ENCODE data around the gene USF3.

The USF3 gene

GRCh38 chr3:113685956-113686721 is 10.3 kb downstream of the USF3 start:
- no peak overlapping the region for H3K4me3 ChIP-seq (ENCODE audit: low read depth, low read length, poor library complexity, severe bottlenecking)
- peaks cover 3% of the 10 kb centered on the region; the same call in 1 of the 2 replicates for H3K9me3 ChIP-seq (ENCODE audit: low read length)
- no peaks in the 10 kb centered on the region for H4K20me1 ChIP-seq (ENCODE audit: insufficient read depth, low read length)
- no peaks in the 10 kb centered on the region for H3K79me2 ChIP-seq (ENCODE audit: insufficient read depth, low read length)
- no peak overlapping the region for H2AFZ ChIP-seq (ENCODE audit: low read length)
- H3K9me2 ChIP-seq (ENCODE audit: low read depth, low read length), result no peaks in the 10 kb centered on the region
- TF ChIP-seq, protein P1, sequence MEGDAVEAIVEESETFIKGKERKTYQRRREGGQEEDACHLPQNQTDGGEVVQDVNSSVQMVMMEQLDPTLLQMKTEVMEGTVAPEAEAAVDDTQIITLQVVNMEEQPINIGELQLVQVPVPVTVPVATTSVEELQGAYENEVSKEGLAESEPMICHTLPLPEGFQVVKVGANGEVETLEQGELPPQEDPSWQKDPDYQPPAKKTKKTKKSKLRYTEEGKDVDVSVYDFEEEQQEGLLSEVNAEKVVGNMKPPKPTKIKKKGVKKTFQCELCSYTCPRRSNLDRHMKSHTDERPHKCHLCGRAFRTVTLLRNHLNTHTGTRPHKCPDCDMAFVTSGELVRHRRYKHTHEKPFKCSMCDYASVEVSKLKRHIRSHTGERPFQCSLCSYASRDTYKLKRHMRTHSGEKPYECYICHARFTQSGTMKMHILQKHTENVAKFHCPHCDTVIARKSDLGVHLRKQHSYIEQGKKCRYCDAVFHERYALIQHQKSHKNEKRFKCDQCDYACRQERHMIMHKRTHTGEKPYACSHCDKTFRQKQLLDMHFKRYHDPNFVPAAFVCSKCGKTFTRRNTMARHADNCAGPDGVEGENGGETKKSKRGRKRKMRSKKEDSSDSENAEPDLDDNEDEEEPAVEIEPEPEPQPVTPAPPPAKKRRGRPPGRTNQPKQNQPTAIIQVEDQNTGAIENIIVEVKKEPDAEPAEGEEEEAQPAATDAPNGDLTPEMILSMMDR (IDR thresholded peaks at IDR 0.05; ENCODE audit: low read length), result no peak
- TF ChIP-seq EZH2 (IDR thresholded peaks at IDR 0.05; ENCODE audit: borderline replicate concordance, low read length), result no peak
- no peak overlapping the region for H3K9ac ChIP-seq (ENCODE audit: low read length)
- no peaks in the 10 kb centered on the region for H3K27me3 ChIP-seq (ENCODE audit: insufficient read depth, low read length)
- H3K36me3 ChIP-seq (ENCODE audit: insufficient read depth, low read length), result peaks cover 6% of the 10 kb centered on the region; the same call in 1 of the 2 replicates
- H3K27ac ChIP-seq (ENCODE audit: low read depth, low read length, poor library complexity, severe bottlenecking), result no peak overlapping the region
- H3K4me1 ChIP-seq (ENCODE audit: insufficient read depth, low read length, severe bottlenecking), result no peaks in the 10 kb centered on the region
- no peaks in the 10 kb centered on the region for H3F3A ChIP-seq (ENCODE audit: insufficient read depth, low read length)
- no peak overlapping the region for H3K4me2 ChIP-seq (ENCODE audit: low read length)

- H3K27me3 ChIP-seq (ENCODE audit: insufficient read depth, low read length), result no peaks in the 10 kb centered on the region
- no peak for TF ChIP-seq EZH2 (IDR thresholded peaks at IDR 0.05; ENCODE audit: borderline replicate concordance, low read length)
- TF ChIP-seq, protein P1 (IDR thresholded peaks at IDR 0.05; ENCODE audit: low read length), result no peak
- no peaks in the 10 kb centered on the region for H4K20me1 ChIP-seq (ENCODE audit: insufficient read depth, low read length)
- peaks cover 3% of the 10 kb centered on the region; the same call in 1 of the 2 replicates for H3K9me3 ChIP-seq (ENCODE audit: low read length)
- no peaks in the 10 kb centered on the region for H3K9me2 ChIP-seq (ENCODE audit: low read depth, low read length)
- no peaks in the 10 kb centered on the region for H3K79me2 ChIP-seq (ENCODE audit: insufficient read depth, low read length)
- H3F3A ChIP-seq (ENCODE audit: insufficient read depth, low read length), result no peaks in the 10 kb centered on the region
- H3K4me3 ChIP-seq (ENCODE audit: low read depth, low read length, poor library complexity, severe bottlenecking), result no peak overlapping the region
- H3K4me1 ChIP-seq (ENCODE audit: insufficient read depth, low read length, severe bottlenecking), result no peaks in the 10 kb centered on the region
- H3K27ac ChIP-seq (ENCODE audit: low read depth, low read length, poor library complexity, severe bottlenecking), result no peak overlapping the region
- no peak overlapping the region for H3K4me2 ChIP-seq (ENCODE audit: low read length)
- peaks cover 6% of the 10 kb centered on the region; the same call in 1 of the 2 replicates for H3K36me3 ChIP-seq (ENCODE audit: insufficient read depth, low read length)
- no peak overlapping the region for H2AFZ ChIP-seq (ENCODE audit: low read length)
- no peak overlapping the region for H3K9ac ChIP-seq (ENCODE audit: low read length)
Observed at GRCh38 chr3:113685124-113685523, 11.3 kb downstream of the USF3 start.

DNA sequence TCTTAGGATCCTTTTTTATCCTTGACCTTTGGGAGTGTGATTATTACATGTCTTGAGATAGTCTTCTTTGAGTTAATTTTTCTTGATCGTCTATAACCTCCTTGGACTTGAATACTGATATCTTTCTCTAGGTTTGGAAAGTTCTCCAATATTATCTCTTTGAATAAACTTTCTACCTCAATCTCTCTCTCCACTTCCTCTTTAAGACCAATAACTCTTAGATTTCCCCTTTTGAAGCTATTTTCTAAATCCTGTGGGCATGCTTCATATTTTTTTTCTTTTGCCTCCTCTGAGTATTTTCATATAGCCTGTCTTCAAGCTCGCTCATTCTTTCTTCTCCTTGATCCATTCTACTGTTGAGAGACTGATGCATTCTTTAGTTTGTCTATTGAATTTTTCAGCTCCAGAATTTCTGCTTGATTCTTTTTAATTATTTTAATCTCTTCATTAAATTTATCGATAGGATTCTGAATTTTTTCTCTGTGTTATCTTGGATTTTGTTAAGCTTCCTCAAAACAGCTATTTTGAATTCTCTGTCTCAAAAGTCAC is 12.1 kb downstream of the USF3 start:
- H3K4me3 ChIP-seq (ENCODE audit: low read depth, low read length, poor library complexity, severe bottlenecking), result no peak overlapping the region
- H3K27me3 ChIP-seq (ENCODE audit: insufficient read depth, low read length), result no peaks in the 10 kb centered on the region
- H3K36me3 ChIP-seq (ENCODE audit: insufficient read depth, low read length), result peaks cover 6% of the 10 kb centered on the region; the same call in 1 of the 2 replicates
- H3K4me1 ChIP-seq (ENCODE audit: insufficient read depth, low read length, severe bottlenecking), result no peaks in the 10 kb centered on the region
- peaks cover 3% of the 10 kb centered on the region; the same call in 1 of the 2 replicates for H3K9me3 ChIP-seq (ENCODE audit: low read length)
- no peaks in the 10 kb centered on the region for H3K9me2 ChIP-seq (ENCODE audit: low read depth, low read length)
- no peaks in the 10 kb centered on the region for H3K79me2 ChIP-seq (ENCODE audit: insufficient read depth, low read length)
- no peak overlapping the region for H3K27ac ChIP-seq (ENCODE audit: low read depth, low read length, poor library complexity, severe bottlenecking)
- H4K20me1 ChIP-seq (ENCODE audit: insufficient read depth, low read length), result no peaks in the 10 kb centered on the region
- no peak overlapping the region for H2AFZ ChIP-seq (ENCODE audit: low read length)
- H3F3A ChIP-seq (ENCODE audit: insufficient read depth, low read length), result no peaks in the 10 kb centered on the region
- no peak overlapping the region for H3K4me2 ChIP-seq (ENCODE audit: low read length)
- no peak overlapping the region for H3K9ac ChIP-seq (ENCODE audit: low read length)
- no peak for TF ChIP-seq EZH2 (IDR thresholded peaks at IDR 0.05; ENCODE audit: borderline replicate concordance, low read length)
- TF ChIP-seq, protein P1 (IDR thresholded peaks at IDR 0.05; ENCODE audit: low read length), result no peak

Data from OCI-LY1 (cell line).